ENCODE data around the gene C2orf81. TPM values are rescaled to one million over a fixed set of nuclear protein-coding genes. Genes with fewer than 3 reads are reported as not detected.

The C2orf81 gene
- total RNA-seq, 1 donor: 0.72 TPM

- DNase-seq (ENCODE audit: insufficient read length, low spot score, missing footprints): peak; percentile 91
- Histone ChIP-seq H3K27me3 (ENCODE audit: insufficient read depth, low read length) (no peaks in the 10 kb centered on the region), H3K36me3 (ENCODE audit: insufficient read depth, low read length) (peaks cover 27% of the 10 kb centered on the region), H3K4me1 (ENCODE audit: insufficient read depth, low read length) (peaks cover 29% of the 10 kb centered on the region), H3K9me3 (ENCODE audit: low read depth, low read length) (no peaks in the 10 kb centered on the region), H3K27ac (ENCODE audit: low read depth, low read length) (peak overlapping the region; percentile 68), H3K79me2 (ENCODE audit: insufficient read depth, low read length) (peaks cover 37% of the 10 kb centered on the region), H3K4me3 (ENCODE audit: insufficient read depth, low read length) (peak overlapping the region; percentile 96), H3K4me2 (ENCODE audit: insufficient read depth, low read length) (peak overlapping the region; percentile 99), H4K20me1 (ENCODE audit: insufficient read depth, low read length) (no peaks in the 10 kb centered on the region), H2AFZ (ENCODE audit: low read length) (peak overlapping the region; percentile 63)
- TF ChIP-seq CTCF (IDR thresholded peaks at IDR 0.05; ENCODE audit: extremely low read depth, low read depth, low read length): no peak
Observed at GRCh38 chr2:74458938-74459363, 37.5 kb upstream of the C2orf81 start.

- TF ChIP-seq CTCF (IDR thresholded peaks at IDR 0.05; ENCODE audit: extremely low read depth, low read depth, low read length): no peak
- H3K36me3 ChIP-seq (ENCODE audit: insufficient read depth, low read length): peaks cover 27% of the 10 kb centered on the region
- peak; percentile 99 for DNase-seq (ENCODE audit: insufficient read length, low spot score, missing footprints)
Observed at GRCh38 chr2:74458132-74458937, 36.9 kb upstream of the C2orf81 start, which contains the start of gene WBP1. Gene WBP1 (plus strand): TSS chr2:74458438. CDS start chr2:74458603, 165 bp downstream.

GRCh38 chr2:74457549-74458131 lies 36.2 kb upstream of the C2orf81 start:
- H3K4me1 ChIP-seq (ENCODE audit: insufficient read depth, low read length): peaks cover 24% of the 10 kb centered on the region
- peaks cover 20% of the 10 kb centered on the region for H3K36me3 ChIP-seq (ENCODE audit: insufficient read depth, low read length)
- peak overlapping the region; percentile 87 for H3K4me3 ChIP-seq (ENCODE audit: insufficient read depth, low read length)
- peaks cover 28% of the 10 kb centered on the region for H3K79me2 ChIP-seq (ENCODE audit: insufficient read depth, low read length)
- peaks cover 3% of the 10 kb centered on the region for H3K27me3 ChIP-seq (ENCODE audit: insufficient read depth, low read length)
- H3K4me2 ChIP-seq (ENCODE audit: insufficient read depth, low read length): peak overlapping the region; percentile 99
- H4K20me1 ChIP-seq (ENCODE audit: insufficient read depth, low read length): no peaks in the 10 kb centered on the region
- no peak for TF ChIP-seq CTCF (IDR thresholded peaks at IDR 0.05; ENCODE audit: extremely low read depth, low read depth, low read length)
- DNase-seq (ENCODE audit: insufficient read length, low spot score, missing footprints): no peak
- H3K27ac ChIP-seq (ENCODE audit: low read depth, low read length): peak overlapping the region; percentile 78
- peak overlapping the region; percentile 88 for H2AFZ ChIP-seq (ENCODE audit: low read length)
- H3K9me3 ChIP-seq (ENCODE audit: low read depth, low read length): no peaks in the 10 kb centered on the region

More at GRCh38 chr2:74458132-74458937, 36.9 kb upstream of the C2orf81 start, which contains the start of gene WBP1:
- Histone ChIP-seq H3K27ac (ENCODE audit: low read depth, low read length) (peak within 1 kb of the TSS; percentile 78), H3K4me1 (ENCODE audit: insufficient read depth, low read length) (peaks cover 27% of the 10 kb centered on the region), H4K20me1 (ENCODE audit: insufficient read depth, low read length) (no peaks in the 10 kb centered on the region), H2AFZ (ENCODE audit: low read length) (peak within 1 kb of the TSS; percentile 88), H3K4me2 (ENCODE audit: insufficient read depth, low read length) (peak within 1 kb of the TSS; percentile 99), H3K4me3 (ENCODE audit: insufficient read depth, low read length) (peak within 1 kb of the TSS; percentile 96), H3K9me3 (ENCODE audit: low read depth, low read length) (no peaks in the 10 kb centered on the region), H3K27me3 (ENCODE audit: insufficient read depth, low read length) (peaks cover 1% of the 10 kb centered on the region), H3K79me2 (ENCODE audit: insufficient read depth, low read length) (peaks cover 35% of the 10 kb centered on the region)

- no peak for TF ChIP-seq CTCF (IDR thresholded peaks at IDR 0.05; ENCODE audit: extremely low read depth, low read depth, low read length)
- Histone ChIP-seq H3K9me3 (ENCODE audit: low read depth, low read length) (no peaks in the 10 kb centered on the region), H3K27ac (ENCODE audit: low read depth, low read length) (peak overlapping the region; percentile 24)
Observed at GRCh38 chr2:74457129-74457548, 35.7 kb upstream of the C2orf81 start.

More at GRCh38 chr2:74457129-74457548, 35.7 kb upstream of the C2orf81 start:
- peak overlapping the region; percentile 87 for H3K4me3 ChIP-seq (ENCODE audit: insufficient read depth, low read length)
- peaks cover 24% of the 10 kb centered on the region for H3K4me1 ChIP-seq (ENCODE audit: insufficient read depth, low read length)
- peaks cover 15% of the 10 kb centered on the region for H3K36me3 ChIP-seq (ENCODE audit: insufficient read depth, low read length)
- peaks cover 23% of the 10 kb centered on the region for H3K79me2 ChIP-seq (ENCODE audit: insufficient read depth, low read length)
- H3K27me3 ChIP-seq (ENCODE audit: insufficient read depth, low read length): peaks cover 3% of the 10 kb centered on the region
- H2AFZ ChIP-seq (ENCODE audit: low read length): peak overlapping the region; percentile 80
- H3K4me2 ChIP-seq (ENCODE audit: insufficient read depth, low read length): peak overlapping the region; percentile 99
- H4K20me1 ChIP-seq (ENCODE audit: insufficient read depth, low read length): no peaks in the 10 kb centered on the region
- DNase-seq (ENCODE audit: insufficient read length, low spot score, missing footprints): peak; percentile 85
